ENCODE measurements around the gene ATP2A2.

Gene ATP2A2

DNA sequence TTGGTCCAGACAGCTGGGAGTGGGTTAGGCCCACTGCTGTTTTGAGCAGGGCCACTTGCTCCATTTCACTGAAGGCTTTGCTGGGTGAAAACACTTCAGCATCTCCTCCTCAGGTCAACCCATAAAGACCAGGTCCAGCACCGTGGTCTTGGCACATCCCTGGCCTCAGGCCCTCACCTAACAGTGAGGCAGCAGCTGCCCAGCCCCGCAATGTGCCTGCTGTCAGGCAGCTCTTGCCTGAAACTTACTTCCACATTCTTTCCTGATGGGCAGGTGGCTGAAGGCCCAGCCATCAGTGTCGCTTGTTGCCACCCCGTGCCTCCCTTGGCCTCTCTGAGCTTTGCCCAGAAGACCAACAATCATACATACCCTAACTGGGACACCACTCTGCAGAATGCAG, 68.0 kb downstream of the ATP2A2 start:
- TF ChIP-seq, protein P1, sequence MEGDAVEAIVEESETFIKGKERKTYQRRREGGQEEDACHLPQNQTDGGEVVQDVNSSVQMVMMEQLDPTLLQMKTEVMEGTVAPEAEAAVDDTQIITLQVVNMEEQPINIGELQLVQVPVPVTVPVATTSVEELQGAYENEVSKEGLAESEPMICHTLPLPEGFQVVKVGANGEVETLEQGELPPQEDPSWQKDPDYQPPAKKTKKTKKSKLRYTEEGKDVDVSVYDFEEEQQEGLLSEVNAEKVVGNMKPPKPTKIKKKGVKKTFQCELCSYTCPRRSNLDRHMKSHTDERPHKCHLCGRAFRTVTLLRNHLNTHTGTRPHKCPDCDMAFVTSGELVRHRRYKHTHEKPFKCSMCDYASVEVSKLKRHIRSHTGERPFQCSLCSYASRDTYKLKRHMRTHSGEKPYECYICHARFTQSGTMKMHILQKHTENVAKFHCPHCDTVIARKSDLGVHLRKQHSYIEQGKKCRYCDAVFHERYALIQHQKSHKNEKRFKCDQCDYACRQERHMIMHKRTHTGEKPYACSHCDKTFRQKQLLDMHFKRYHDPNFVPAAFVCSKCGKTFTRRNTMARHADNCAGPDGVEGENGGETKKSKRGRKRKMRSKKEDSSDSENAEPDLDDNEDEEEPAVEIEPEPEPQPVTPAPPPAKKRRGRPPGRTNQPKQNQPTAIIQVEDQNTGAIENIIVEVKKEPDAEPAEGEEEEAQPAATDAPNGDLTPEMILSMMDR (IDR thresholded peaks at IDR 0.05; ENCODE audit: low read depth, low read length) = no peak
- in situ Hi-C loops (cut with HindIII; ENCODE audit: low sequenced_read_pairs) = no loop called here
- no peak overlapping the region for H3K4me3 ChIP-seq (ENCODE audit: low read depth, low read length)
- no peak for DNase-seq (ENCODE audit: low read depth, low spot score)

DNA sequence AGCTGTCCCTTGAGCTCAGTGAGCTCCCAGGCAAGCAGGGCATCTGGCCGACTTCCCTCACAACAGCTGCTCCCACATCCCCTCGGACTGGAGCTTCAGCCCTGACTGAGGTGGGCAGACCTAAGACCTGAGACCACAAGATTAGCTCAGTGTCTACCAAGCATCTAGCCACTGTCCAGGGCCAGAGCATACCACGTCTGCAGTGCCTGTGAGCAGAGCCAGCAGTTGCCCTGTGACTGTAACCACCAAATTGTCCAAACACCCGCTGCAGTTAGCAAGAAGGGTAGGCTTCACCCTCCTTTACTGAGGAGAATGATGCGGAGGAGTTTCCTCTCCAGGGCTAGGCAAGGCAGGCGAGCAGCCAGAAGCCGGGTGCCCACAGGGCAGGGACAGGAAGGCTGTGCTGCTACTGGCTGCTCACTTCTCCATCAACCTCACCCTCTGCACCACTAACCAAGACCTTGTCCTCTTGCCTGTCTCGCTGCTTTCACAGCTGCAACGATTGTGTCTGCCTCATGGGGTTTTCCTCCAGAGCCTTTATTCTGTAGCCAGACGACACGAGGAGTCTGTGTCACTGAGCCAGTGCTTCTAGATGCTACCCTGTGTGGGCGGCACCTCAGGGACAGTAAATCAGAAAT, 68.6 kb downstream of the ATP2A2 start:
- no peak overlapping the region for H3K4me3 ChIP-seq (ENCODE audit: low read depth, low read length)
- in situ Hi-C loops (cut with HindIII; ENCODE audit: low sequenced_read_pairs) = no loop called here
- TF ChIP-seq, protein P1 (IDR thresholded peaks at IDR 0.05; ENCODE audit: low read depth, low read length) = no peak
- no peak for DNase-seq (ENCODE audit: low read depth, low spot score)

DNA sequence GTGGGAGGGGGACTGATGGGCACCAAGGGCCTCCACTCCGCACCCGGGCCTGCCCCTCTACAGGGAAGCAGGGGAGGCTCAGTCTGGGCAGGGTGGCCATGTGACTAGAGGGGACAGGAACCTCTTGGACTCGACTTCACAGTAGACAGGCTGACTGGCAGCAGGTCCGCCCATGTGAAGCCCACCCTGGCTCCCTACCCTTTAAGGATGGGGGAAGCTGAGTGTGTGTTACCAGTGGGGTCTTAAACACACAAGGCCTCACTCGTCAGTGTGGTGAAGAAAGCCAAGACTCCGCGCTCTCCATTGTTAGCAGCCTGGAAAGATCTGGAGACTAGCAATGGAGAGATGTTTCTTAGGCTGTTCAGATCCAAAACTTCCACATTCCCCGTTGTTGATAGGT, 70.1 kb downstream of the ATP2A2 start:
- TF ChIP-seq, protein P1 (IDR thresholded peaks at IDR 0.05; ENCODE audit: low read depth, low read length) = no peak
- no peak for DNase-seq (ENCODE audit: low read depth, low spot score)
- no peak overlapping the region for H3K4me3 ChIP-seq (ENCODE audit: low read depth, low read length)
- in situ Hi-C loops (cut with HindIII; ENCODE audit: low sequenced_read_pairs) = no loop called here

DNA sequence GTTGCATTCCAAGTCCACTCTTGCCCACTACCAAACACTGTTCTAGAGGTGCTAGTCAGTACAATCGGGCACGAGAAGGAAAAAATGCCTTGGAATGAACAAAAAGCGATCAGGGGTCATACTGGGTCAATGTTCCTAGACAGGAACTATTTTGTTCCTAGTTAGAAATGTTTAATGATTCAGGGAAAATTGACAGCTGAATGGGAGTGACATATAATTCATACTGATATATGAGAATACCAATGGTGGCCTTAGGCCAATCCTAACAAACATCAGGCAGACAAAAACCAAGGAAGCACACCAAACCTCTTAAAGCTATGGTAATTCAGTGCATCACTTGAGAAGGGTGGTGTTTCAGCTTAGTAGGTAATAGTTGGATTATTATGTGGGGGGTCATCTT, 71.4 kb downstream of the ATP2A2 start:
- in situ Hi-C loops (cut with HindIII; ENCODE audit: low sequenced_read_pairs) = no loop called here
- H3K4me3 ChIP-seq (ENCODE audit: low read depth, low read length) = no peak overlapping the region
- no peak for DNase-seq (ENCODE audit: low read depth, low spot score)
- TF ChIP-seq, protein P1 (IDR thresholded peaks at IDR 0.05; ENCODE audit: low read depth, low read length) = no peak

DNA sequence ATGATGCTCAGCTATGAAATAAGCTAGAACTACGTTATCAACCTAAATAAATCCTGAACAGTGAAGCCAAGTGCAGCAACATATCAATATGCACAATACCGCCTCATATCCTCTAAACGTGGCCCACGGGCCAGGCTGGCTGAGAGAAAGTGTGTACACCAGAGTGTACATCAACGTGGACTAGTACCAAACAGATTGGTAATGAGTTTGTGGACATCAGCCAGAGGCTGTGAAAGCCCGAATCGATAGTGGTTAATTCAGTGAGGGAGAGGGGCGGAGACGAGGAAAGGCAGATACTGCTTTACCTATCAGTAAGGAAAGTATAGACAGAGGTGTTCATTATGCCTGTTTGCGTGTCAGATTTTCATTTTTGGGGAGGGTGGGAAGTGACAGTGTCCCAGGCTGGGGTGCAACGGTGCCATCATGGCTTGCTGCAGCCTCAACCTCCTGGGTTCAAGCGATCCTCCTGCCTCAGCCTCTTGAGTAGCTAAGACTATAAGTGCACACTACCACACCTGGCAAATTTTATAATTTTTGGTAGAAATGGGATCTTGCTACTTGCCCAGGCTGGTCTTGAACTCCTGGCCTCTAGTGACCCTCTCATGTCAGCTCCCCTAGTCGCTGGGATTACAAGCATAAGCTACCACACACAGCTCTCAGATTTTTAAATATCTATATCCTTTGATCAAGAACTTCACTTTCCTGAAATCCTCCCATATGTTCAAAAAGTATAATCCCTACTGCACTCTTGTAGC, 72.3 kb downstream of the ATP2A2 start:
- no peak overlapping the region for H3K4me3 ChIP-seq (ENCODE audit: low read depth, low read length)
- TF ChIP-seq, protein P1 (IDR thresholded peaks at IDR 0.05; ENCODE audit: low read depth, low read length) = no peak
- in situ Hi-C loops (cut with HindIII; ENCODE audit: low sequenced_read_pairs) = no loop called here
- no peak for DNase-seq (ENCODE audit: low read depth, low spot score)

DNA sequence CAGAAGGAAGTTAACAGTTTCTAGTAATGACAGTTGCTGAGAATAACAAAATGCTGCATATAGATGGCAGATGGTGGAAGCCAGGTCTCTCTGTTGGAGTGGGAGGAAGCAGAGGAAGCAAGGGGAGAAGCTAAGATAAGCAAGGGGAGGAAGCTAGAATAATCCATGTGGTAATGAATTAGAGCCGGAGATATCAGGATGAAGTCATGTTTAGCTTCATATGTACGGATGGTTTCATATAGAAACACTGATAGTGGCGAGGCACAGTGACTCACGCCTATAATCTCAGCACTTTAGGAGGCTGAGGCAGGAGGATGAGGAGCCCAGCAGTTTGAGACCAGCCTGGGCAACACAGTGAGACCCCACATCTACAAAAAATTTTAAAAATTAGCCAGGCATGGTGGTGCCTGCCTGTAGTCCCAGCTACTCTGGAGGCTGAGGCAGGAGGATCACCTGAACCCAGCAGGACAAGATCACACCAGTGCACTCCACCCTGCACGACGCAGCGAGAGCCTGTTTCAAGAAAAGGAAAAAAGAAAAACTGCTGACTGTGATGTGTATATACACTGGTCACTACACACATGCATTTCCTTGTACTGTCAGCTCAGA, 73.2 kb downstream of the ATP2A2 start:
- in situ Hi-C loops (cut with HindIII; ENCODE audit: low sequenced_read_pairs) = no loop called here
- no peak overlapping the region for H3K4me3 ChIP-seq (ENCODE audit: low read depth, low read length)
- TF ChIP-seq, protein P1 (IDR thresholded peaks at IDR 0.05; ENCODE audit: low read depth, low read length) = no peak
- DNase-seq (ENCODE audit: low read depth, low spot score) = no peak

Data from astrocyte of the spinal cord (primary cell).